ENCODE measurements around the gene PARD3. TPM values are rescaled to one million over a fixed set of nuclear protein-coding genes. Genes with fewer than 3 reads are reported as not detected.

Gene PARD3
- total and polyA plus RNA-seq, 4 experiments from 2014 or later = 0.13 to 0.25 TPM; not detected in 2

GRCh38 chr10:34570887-34571286 is 244.2 kb downstream of the PARD3 start:
- Mint-ChIP-seq H3K27ac (no peak overlapping the region), H3K4me3 (no peak overlapping the region), H3K36me3 (no peaks in the 10 kb centered on the region), H3K4me1 (no peaks in the 10 kb centered on the region), H3K9me3 (no peaks in the 10 kb centered on the region), H3K27me3 (peaks cover 2 to 6% of the 10 kb centered on the region in 2 donors)
- Histone ChIP-seq H3K9me3 (ENCODE audit: control insufficient read depth in 1 of 2, low read length in 2 of 2) (no peaks in the 10 kb centered on the region), H3K27me3 (ENCODE audit: insufficient read depth, low read length) (no peaks in the 10 kb centered on the region), H3K36me3 (ENCODE audit: insufficient read depth, low read length) (no peaks in the 10 kb centered on the region), H3K4me3 (ENCODE audit: low read length in 2 of 2) (no peak overlapping the region), H3K27ac (ENCODE audit: low read depth, low read length) (no peak overlapping the region), H3K4me1 (ENCODE audit: insufficient read depth, low read length) (no peaks in the 10 kb centered on the region)
- intact Hi-C loops (cut with micrococcal nuclease) = no loop called here
- DNase-seq = no peak
- ChIA-PET CTCF (ENCODE audit: partially characterized antibody) (no interaction called here), POLR2A (ENCODE audit: partially characterized antibody) (no interaction called here)

- Histone ChIP-seq H3K9me3 (ENCODE audit: control insufficient read depth in 1 of 2, low read length in 2 of 2) (no peaks in the 10 kb centered on the region), H3K27me3 (ENCODE audit: insufficient read depth, low read length) (no peaks in the 10 kb centered on the region), H3K36me3 (ENCODE audit: insufficient read depth, low read length) (no peaks in the 10 kb centered on the region), H3K27ac (ENCODE audit: low read depth, low read length) (no peak overlapping the region), H3K4me3 (ENCODE audit: low read length in 2 of 2) (no peak overlapping the region), H3K4me1 (ENCODE audit: insufficient read depth, low read length) (no peaks in the 10 kb centered on the region)
- H3K4me1 Mint-ChIP-seq = no peaks in the 10 kb centered on the region
- ChIA-PET CTCF (ENCODE audit: partially characterized antibody) (no interaction called here), POLR2A (ENCODE audit: partially characterized antibody) (no interaction called here)
- H3K27ac Mint-ChIP-seq = no peak overlapping the region
- no peak overlapping the region for H3K4me3 Mint-ChIP-seq
- H3K27me3 Mint-ChIP-seq = peaks cover 2 to 4% of the 10 kb centered on the region in 2 donors
- intact Hi-C loops (cut with micrococcal nuclease) = no loop called here
- H3K9me3 Mint-ChIP-seq = peaks cover 0 to 1% (median 0%) of the 10 kb centered on the region in 8 donors
- DNase-seq = no peak
- H3K36me3 Mint-ChIP-seq = no peaks in the 10 kb centered on the region
These were observed 247.3 kb downstream of the PARD3 start for GRCh38 chr10:34567659-34568253.

GRCh38 chr10:34565934-34566333 is 249.2 kb downstream of the PARD3 start:
- no peaks in the 10 kb centered on the region for H3K36me3 ChIP-seq (ENCODE audit: insufficient read depth, low read length)
- ChIA-PET CTCF (ENCODE audit: partially characterized antibody) (no interaction called here), POLR2A (ENCODE audit: partially characterized antibody) (no interaction called here)
- intact Hi-C loops (cut with micrococcal nuclease) = no loop called here
- H3K9me3 ChIP-seq (ENCODE audit: control insufficient read depth in 1 of 2, low read length in 2 of 2) = no peaks in the 10 kb centered on the region
- H3K27ac ChIP-seq (ENCODE audit: low read depth, low read length) = no peak overlapping the region
- Mint-ChIP-seq H3K9me3 (peaks cover 0 to 1% (median 0%) of the 10 kb centered on the region in 8 donors), H3K36me3 (no peaks in the 10 kb centered on the region), H3K27me3 (peaks cover 2 to 5% of the 10 kb centered on the region in 2 donors), H3K27ac (no peak overlapping the region), H3K4me1 (no peaks in the 10 kb centered on the region), H3K4me3 (no peak overlapping the region)
- DNase-seq = no peak
- H3K4me3 ChIP-seq (ENCODE audit: low read length in 2 of 2) = no peak overlapping the region
- H3K4me1 ChIP-seq (ENCODE audit: insufficient read depth, low read length) = no peaks in the 10 kb centered on the region
- H3K27me3 ChIP-seq (ENCODE audit: insufficient read depth, low read length) = no peaks in the 10 kb centered on the region

GRCh38 chr10:34558093-34558583 is 257.0 kb downstream of the PARD3 start:
- H3K4me1 Mint-ChIP-seq = no peaks in the 10 kb centered on the region
- no peak overlapping the region for H3K27ac Mint-ChIP-seq
- H3K4me3 Mint-ChIP-seq = no peak overlapping the region
- no peaks in the 10 kb centered on the region for H3K4me1 ChIP-seq (ENCODE audit: insufficient read depth, low read length)
- H3K27ac ChIP-seq (ENCODE audit: low read depth, low read length) = no peak overlapping the region
- CTCF ChIA-PET (ENCODE audit: partially characterized antibody) = no interaction called here
- H3K9me3 Mint-ChIP-seq = no peaks in the 10 kb centered on the region
- H3K36me3 ChIP-seq (ENCODE audit: insufficient read depth, low read length) = no peaks in the 10 kb centered on the region
- H3K4me3 ChIP-seq (ENCODE audit: low read length in 2 of 2) = no peak overlapping the region
- H3K27me3 Mint-ChIP-seq = peaks cover 0 to 1% of the 10 kb centered on the region in 2 donors
- POLR2A ChIA-PET (ENCODE audit: partially characterized antibody) = interaction anchor here (0.6 kb wide), 1 partner anchor 62 kb away, joined by 3 read pairs; no protein-coding TSS in a partner anchor
- H3K27me3 ChIP-seq (ENCODE audit: insufficient read depth, low read length) = no peaks in the 10 kb centered on the region
- no peaks in the 10 kb centered on the region for H3K36me3 Mint-ChIP-seq
- no peaks in the 10 kb centered on the region for H3K9me3 ChIP-seq (ENCODE audit: control insufficient read depth in 1 of 2, low read length in 2 of 2)
- no peak for DNase-seq
- intact Hi-C loops (cut with micrococcal nuclease) = no loop called here

- peaks cover 0 to 1% of the 10 kb centered on the region in 2 donors for H3K27me3 Mint-ChIP-seq
- no peak overlapping the region for H3K4me3 Mint-ChIP-seq
- H3K4me1 Mint-ChIP-seq = no peaks in the 10 kb centered on the region
- no peak for DNase-seq
- no peak overlapping the region for H3K27ac Mint-ChIP-seq
- no peaks in the 10 kb centered on the region for H3K9me3 Mint-ChIP-seq
- no peak overlapping the region for H3K4me3 ChIP-seq (ENCODE audit: low read length in 2 of 2)
- no peaks in the 10 kb centered on the region for H3K36me3 ChIP-seq (ENCODE audit: insufficient read depth, low read length)
- no peak overlapping the region for H3K27ac ChIP-seq (ENCODE audit: low read depth, low read length)
- H3K9me3 ChIP-seq (ENCODE audit: control insufficient read depth in 1 of 2, low read length in 2 of 2) = no peaks in the 10 kb centered on the region
- intact Hi-C loops (cut with micrococcal nuclease) = no loop called here
- ChIA-PET POLR2A (ENCODE audit: partially characterized antibody) (no interaction called here), CTCF (ENCODE audit: partially characterized antibody) (interaction anchor here (1.0 kb wide), 1 partner anchor 13 kb away, joined by 3 read pairs; no protein-coding TSS in a partner anchor)
- H3K36me3 Mint-ChIP-seq = no peaks in the 10 kb centered on the region
- no peaks in the 10 kb centered on the region for H3K4me1 ChIP-seq (ENCODE audit: insufficient read depth, low read length)
- no peaks in the 10 kb centered on the region for H3K27me3 ChIP-seq (ENCODE audit: insufficient read depth, low read length)
These were observed 257.9 kb downstream of the PARD3 start for GRCh38 chr10:34557173-34557572.

- Histone ChIP-seq H3K9me3 (ENCODE audit: control insufficient read depth in 1 of 2, low read length in 2 of 2) (no peaks in the 10 kb centered on the region), H3K4me1 (ENCODE audit: insufficient read depth, low read length) (no peaks in the 10 kb centered on the region), H3K36me3 (ENCODE audit: insufficient read depth, low read length) (no peaks in the 10 kb centered on the region), H3K4me3 (ENCODE audit: low read length in 2 of 2) (no peak overlapping the region), H3K27me3 (ENCODE audit: insufficient read depth, low read length) (no peaks in the 10 kb centered on the region), H3K27ac (ENCODE audit: low read depth, low read length) (no peak overlapping the region)
- POLR2A ChIA-PET (ENCODE audit: partially characterized antibody) = no interaction called here
- intact Hi-C loops (cut with micrococcal nuclease) = no loop called here
- Mint-ChIP-seq H3K4me3 (no peak overlapping the region), H3K27me3 (no peaks in the 10 kb centered on the region), H3K4me1 (no peaks in the 10 kb centered on the region), H3K27ac (peak overlapping the region in 1 of 7 donors; percentile 27), H3K9me3 (no peaks in the 10 kb centered on the region), H3K36me3 (no peaks in the 10 kb centered on the region)
- CTCF ChIA-PET (ENCODE audit: partially characterized antibody) = no interaction called here
- DNase-seq = no peak
These were observed 259.4 kb downstream of the PARD3 start for GRCh38 chr10:34555653-34556052.

- Mint-ChIP-seq H3K27me3 (no peaks in the 10 kb centered on the region), H3K9me3 (no peaks in the 10 kb centered on the region), H3K4me1 (no peaks in the 10 kb centered on the region), H3K4me3 (no peak overlapping the region), H3K36me3 (no peaks in the 10 kb centered on the region), H3K27ac (no peak overlapping the region)
- no peak overlapping the region for H3K27ac ChIP-seq (ENCODE audit: low read depth, low read length)
- no peaks in the 10 kb centered on the region for H3K36me3 ChIP-seq (ENCODE audit: insufficient read depth, low read length)
- ChIA-PET CTCF (ENCODE audit: partially characterized antibody) (no interaction called here), POLR2A (ENCODE audit: partially characterized antibody) (no interaction called here)
- no peak for DNase-seq
- H3K4me3 ChIP-seq (ENCODE audit: low read length in 2 of 2) = no peak overlapping the region
- H3K4me1 ChIP-seq (ENCODE audit: insufficient read depth, low read length) = no peaks in the 10 kb centered on the region
- H3K27me3 ChIP-seq (ENCODE audit: insufficient read depth, low read length) = no peaks in the 10 kb centered on the region
- intact Hi-C loops (cut with micrococcal nuclease) = no loop called here
- no peaks in the 10 kb centered on the region for H3K9me3 ChIP-seq (ENCODE audit: control insufficient read depth in 1 of 2, low read length in 2 of 2)
These were observed 261.3 kb downstream of the PARD3 start for GRCh38 chr10:34553747-34554146.

Data from CD4-positive, alpha-beta memory T cell (primary cell).